Measurements from ENCODE around the gene CHID1. TPM values are rescaled to one million over a fixed set of nuclear protein-coding genes. Genes with fewer than 3 reads are reported as not detected.

CHID1 gene
- total and polyA plus RNA-seq, 2 of the 8 experiments (the other 6 are each of a cell fraction or from before 2014, with no cell fraction given) = 81.2 to 88.5 TPM

DNA sequence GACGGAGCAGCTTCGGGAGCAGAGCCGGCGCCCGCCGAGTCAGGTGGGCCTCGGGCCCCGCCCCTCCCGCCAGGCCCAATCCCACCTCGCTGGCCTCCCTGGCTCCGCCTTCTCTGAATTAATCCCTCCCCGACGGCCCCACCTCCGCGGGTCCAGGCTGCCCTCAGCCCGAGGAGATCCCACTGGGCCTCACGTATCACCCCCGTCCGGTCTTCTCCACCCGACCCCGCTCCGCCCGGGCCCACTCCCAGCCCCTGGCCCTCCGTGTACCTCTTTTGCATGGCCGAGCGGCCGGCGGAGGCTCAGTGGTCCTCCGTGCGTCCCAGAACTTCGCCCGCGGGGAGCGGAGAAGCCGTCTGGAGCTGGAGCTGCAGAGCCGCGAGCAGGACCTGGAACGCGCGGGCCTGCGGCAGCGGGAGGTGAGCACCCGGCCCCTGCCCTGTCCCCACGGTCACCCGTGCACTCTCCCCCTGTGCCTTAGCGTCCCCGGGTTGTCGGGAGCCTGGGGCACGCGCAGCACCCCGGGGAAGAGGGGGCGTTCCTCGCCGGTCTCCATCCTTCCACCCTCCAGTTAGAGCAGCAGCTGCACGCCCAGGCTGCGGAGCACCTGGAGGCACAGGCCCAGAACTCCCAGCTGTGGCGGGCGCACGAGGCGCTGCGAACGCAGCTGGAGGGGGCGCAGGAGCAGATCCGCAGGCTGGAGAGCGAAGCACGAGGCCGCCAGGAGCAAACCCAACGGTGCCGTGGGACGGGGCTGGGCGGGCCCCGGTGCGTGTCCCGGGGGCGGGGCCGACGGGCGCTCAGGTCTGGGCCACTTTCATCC, 80.1 kb downstream of the CHID1 start (continued):
- TF ChIP-seq PHF8 (conservative IDR thresholded peaks at IDR 0.05; ENCODE audit: low read depth, low read length) = 0 out of 2 replicates have a peak, but pooled peaks have one; percentile 8
- TF ChIP-seq EZH2 (IDR thresholded peaks at IDR 0.05; ENCODE audit: low read depth, low read length, severe bottlenecking) = peak; percentile 50
- 0 out of 2 replicates have a peak, but pooled peaks have one; percentile 47 for TF ChIP-seq SP1 (IDR thresholded peaks at IDR 0.05; ENCODE audit: low read depth, low read length)
- no peak for TF ChIP-seq SAP30 (IDR thresholded peaks at IDR 0.05; ENCODE audit: insufficient read depth, insufficient replicate concordance, low read length)
- TF ChIP-seq CTBP2 (IDR thresholded peaks at IDR 0.05; ENCODE audit: borderline replicate concordance, insufficient read depth, insufficient read length, low read length) = no peak
- peak; percentile 68 for TF ChIP-seq KDM4A (IDR thresholded peaks at IDR 0.05; ENCODE audit: low read depth, low read length, severe bottlenecking)
- TF ChIP-seq, protein P1, sequence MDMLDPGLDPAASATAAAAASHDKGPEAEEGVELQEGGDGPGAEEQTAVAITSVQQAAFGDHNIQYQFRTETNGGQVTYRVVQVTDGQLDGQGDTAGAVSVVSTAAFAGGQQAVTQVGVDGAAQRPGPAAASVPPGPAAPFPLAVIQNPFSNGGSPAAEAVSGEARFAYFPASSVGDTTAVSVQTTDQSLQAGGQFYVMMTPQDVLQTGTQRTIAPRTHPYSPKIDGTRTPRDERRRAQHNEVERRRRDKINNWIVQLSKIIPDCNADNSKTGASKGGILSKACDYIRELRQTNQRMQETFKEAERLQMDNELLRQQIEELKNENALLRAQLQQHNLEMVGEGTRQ (IDR thresholded peaks at IDR 0.05; ENCODE audit: low read length) = peak; percentile 73
- no peak for TF ChIP-seq GTF2F1 (IDR thresholded peaks at IDR 0.05; ENCODE audit: borderline replicate concordance, low read depth, low read length)
- TF ChIP-seq SIN3A (conservative IDR thresholded peaks at IDR 0.05 in 1 of 2, IDR thresholded peaks at IDR 0.05 in 1 of 2; ENCODE audit: low read depth in 1 of 2, low read length in 2 of 2) = peak in 1 of 2 experiments; percentile 35; a peak in 2 of 4 replicates
- 0 out of 2 replicates have a peak, but pooled peaks have one; percentile 14 for TF ChIP-seq POLR2AphosphoS5 (IDR thresholded peaks at IDR 0.05; ENCODE audit: low read depth, low read length)
- TF ChIP-seq, protein P2, sequence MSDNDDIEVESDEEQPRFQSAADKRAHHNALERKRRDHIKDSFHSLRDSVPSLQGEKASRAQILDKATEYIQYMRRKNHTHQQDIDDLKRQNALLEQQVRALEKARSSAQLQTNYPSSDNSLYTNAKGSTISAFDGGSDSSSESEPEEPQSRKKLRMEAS (IDR thresholded peaks at IDR 0.05) = peak; percentile 92
